Measurements from ENCODE around the gene KIF16B. TPM values are rescaled to one million over a fixed set of nuclear protein-coding genes. Genes with fewer than 3 reads are reported as not detected.

The KIF16B gene
- total RNA-seq, 1 experiment from 2014 or later, result 12.7 TPM

- ChIA-PET POLR2A (ENCODE audit: unreplicated experiment) (no interaction called here), CTCF (no interaction called here)
- no peak for ATAC-seq
- H3K9me2 ChIP-seq (replicated peaks; ENCODE audit: low read length), result no peaks in the 10 kb centered on the region
- no peaks in the 10 kb centered on the region for H3F3A ChIP-seq (ENCODE audit: low read length, unreplicated experiment)
- H3K9ac ChIP-seq (ENCODE audit: low read length), result no peak overlapping the region
- no peaks in the 10 kb centered on the region for H4K20me1 ChIP-seq (ENCODE audit: low read length)
- H3K27me3 ChIP-seq (ENCODE audit: low read length), result no peaks in the 10 kb centered on the region
- H3K4me1 ChIP-seq (ENCODE audit: insufficient read depth, low read length), result peaks cover 13% of the 10 kb centered on the region
- no peaks in the 10 kb centered on the region for H3K36me3 ChIP-seq (ENCODE audit: low read depth, low read length)
- no peak for DNase-seq
- intact Hi-C loops (cut with micrococcal nuclease), result no loop called here
- H3K27ac ChIP-seq (ENCODE audit: low read length), result no peak overlapping the region
- no peaks in the 10 kb centered on the region for H3K9me3 ChIP-seq (ENCODE audit: low read length)
- H3K79me2 ChIP-seq (ENCODE audit: low read length), result no peaks in the 10 kb centered on the region
- H3K4me2 ChIP-seq (ENCODE audit: low read length), result no peak overlapping the region
- TF ChIP-seq EZH2phosphoT487 (IDR thresholded peaks at IDR 0.05; ENCODE audit: borderline replicate concordance, low read length) (no peak), EZH2 (IDR thresholded peaks at IDR 0.05; ENCODE audit: low read length, unreplicated experiment) (no peak)
- TF ChIP-seq, protein P1, sequence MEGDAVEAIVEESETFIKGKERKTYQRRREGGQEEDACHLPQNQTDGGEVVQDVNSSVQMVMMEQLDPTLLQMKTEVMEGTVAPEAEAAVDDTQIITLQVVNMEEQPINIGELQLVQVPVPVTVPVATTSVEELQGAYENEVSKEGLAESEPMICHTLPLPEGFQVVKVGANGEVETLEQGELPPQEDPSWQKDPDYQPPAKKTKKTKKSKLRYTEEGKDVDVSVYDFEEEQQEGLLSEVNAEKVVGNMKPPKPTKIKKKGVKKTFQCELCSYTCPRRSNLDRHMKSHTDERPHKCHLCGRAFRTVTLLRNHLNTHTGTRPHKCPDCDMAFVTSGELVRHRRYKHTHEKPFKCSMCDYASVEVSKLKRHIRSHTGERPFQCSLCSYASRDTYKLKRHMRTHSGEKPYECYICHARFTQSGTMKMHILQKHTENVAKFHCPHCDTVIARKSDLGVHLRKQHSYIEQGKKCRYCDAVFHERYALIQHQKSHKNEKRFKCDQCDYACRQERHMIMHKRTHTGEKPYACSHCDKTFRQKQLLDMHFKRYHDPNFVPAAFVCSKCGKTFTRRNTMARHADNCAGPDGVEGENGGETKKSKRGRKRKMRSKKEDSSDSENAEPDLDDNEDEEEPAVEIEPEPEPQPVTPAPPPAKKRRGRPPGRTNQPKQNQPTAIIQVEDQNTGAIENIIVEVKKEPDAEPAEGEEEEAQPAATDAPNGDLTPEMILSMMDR (conservative IDR thresholded peaks at IDR 0.05; ENCODE audit: low read depth, low read length), result no peak
- no peak overlapping the region for H2AFZ ChIP-seq (ENCODE audit: low read length)
- no TSS peak for BruUV-seq (replicated peaks)
- no peak overlapping the region for H3K4me3 ChIP-seq (ENCODE audit: low read length)
Observed at GRCh38 chr20:16405254-16405653, 168.0 kb downstream of the KIF16B start.

DNA sequence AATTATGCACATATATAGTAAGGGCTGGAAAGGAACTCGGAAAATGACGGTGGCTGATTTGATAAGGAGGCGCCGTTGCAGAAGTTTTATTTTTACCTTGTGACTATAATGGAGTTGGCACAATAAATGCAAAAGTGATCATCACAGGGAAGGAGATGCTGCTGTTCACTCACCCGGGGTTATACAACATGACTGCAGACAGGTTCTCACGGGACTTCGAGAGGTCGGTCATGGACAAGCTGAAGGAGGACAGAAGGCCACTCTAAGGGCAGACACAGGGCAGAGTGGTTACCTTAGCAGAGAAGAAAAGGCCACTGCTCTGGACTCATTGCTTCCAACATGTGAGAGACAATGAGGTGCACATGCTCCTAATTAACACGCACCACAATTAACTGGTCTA lies 168.6 kb downstream of the KIF16B start:
- Histone ChIP-seq H3K4me3 (ENCODE audit: low read length) (no peak overlapping the region), H3K4me2 (ENCODE audit: low read length) (no peak overlapping the region), H3K36me3 (ENCODE audit: low read depth, low read length) (no peaks in the 10 kb centered on the region), H3K4me1 (ENCODE audit: insufficient read depth, low read length) (peaks cover 13% of the 10 kb centered on the region), H3K79me2 (ENCODE audit: low read length) (no peaks in the 10 kb centered on the region), H3K9ac (ENCODE audit: low read length) (no peak overlapping the region), H3K9me2 (replicated peaks; ENCODE audit: low read length) (no peaks in the 10 kb centered on the region), H2AFZ (ENCODE audit: low read length) (no peak overlapping the region), H3F3A (ENCODE audit: low read length, unreplicated experiment) (no peaks in the 10 kb centered on the region), H4K20me1 (ENCODE audit: low read length) (no peaks in the 10 kb centered on the region), H3K27ac (ENCODE audit: low read length) (no peak overlapping the region), H3K9me3 (ENCODE audit: low read length) (no peaks in the 10 kb centered on the region), H3K27me3 (ENCODE audit: low read length) (no peaks in the 10 kb centered on the region)
- ChIA-PET CTCF (no interaction called here), POLR2A (ENCODE audit: unreplicated experiment) (no interaction called here)
- ATAC-seq (no peak), DNase-seq (no peak)
- TF ChIP-seq EZH2phosphoT487 (IDR thresholded peaks at IDR 0.05; ENCODE audit: borderline replicate concordance, low read length) (no peak), EZH2 (IDR thresholded peaks at IDR 0.05; ENCODE audit: low read length, unreplicated experiment) (no peak)
- TF ChIP-seq, protein P1 (conservative IDR thresholded peaks at IDR 0.05; ENCODE audit: low read depth, low read length), result no peak; the same call in 1 of the 2 replicates
- BruUV-seq (replicated peaks), result no TSS peak
- intact Hi-C loops (cut with micrococcal nuclease), result no loop called here

DNA sequence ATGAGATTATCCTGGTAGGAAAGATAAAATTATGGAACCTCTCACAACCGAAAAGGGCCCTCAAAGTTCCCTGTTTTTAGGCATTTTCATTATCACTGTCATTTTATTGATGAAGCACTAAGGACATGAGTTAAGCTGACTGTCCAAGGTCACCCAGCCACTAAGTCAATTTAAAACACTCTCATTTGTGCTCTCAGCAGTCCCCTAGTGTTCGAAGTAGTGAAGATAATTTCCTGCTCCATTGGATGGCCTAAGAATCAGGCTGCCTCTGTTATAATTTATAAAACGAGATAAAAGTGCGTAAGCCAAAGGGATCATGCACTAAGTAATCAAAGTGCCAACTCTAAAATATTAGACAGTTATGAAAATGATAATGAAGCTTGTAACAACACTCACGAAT lies 169.1 kb downstream of the KIF16B start:
- Histone ChIP-seq H3K4me3 (ENCODE audit: low read length) (no peak overlapping the region), H3K27me3 (ENCODE audit: low read length) (no peaks in the 10 kb centered on the region), H3K9me2 (replicated peaks; ENCODE audit: low read length) (no peaks in the 10 kb centered on the region), H3K4me1 (ENCODE audit: insufficient read depth, low read length) (peaks cover 13% of the 10 kb centered on the region), H3K9me3 (ENCODE audit: low read length) (no peaks in the 10 kb centered on the region), H3K79me2 (ENCODE audit: low read length) (no peaks in the 10 kb centered on the region), H3K9ac (ENCODE audit: low read length) (no peak overlapping the region), H2AFZ (ENCODE audit: low read length) (no peak overlapping the region), H3K36me3 (ENCODE audit: low read depth, low read length) (no peaks in the 10 kb centered on the region), H3K4me2 (ENCODE audit: low read length) (no peak overlapping the region), H3K27ac (ENCODE audit: low read length) (no peak overlapping the region), H3F3A (ENCODE audit: low read length, unreplicated experiment) (no peaks in the 10 kb centered on the region), H4K20me1 (ENCODE audit: low read length) (no peaks in the 10 kb centered on the region)
- ChIA-PET POLR2A (ENCODE audit: unreplicated experiment) (no interaction called here), CTCF (no interaction called here)
- TF ChIP-seq, protein P1 (conservative IDR thresholded peaks at IDR 0.05; ENCODE audit: low read depth, low read length), result peak; percentile 31; the same call in 1 of the 2 replicates
- no peak for TF ChIP-seq EZH2 (IDR thresholded peaks at IDR 0.05; ENCODE audit: low read length, unreplicated experiment)
- TF ChIP-seq EZH2phosphoT487 (IDR thresholded peaks at IDR 0.05; ENCODE audit: borderline replicate concordance, low read length), result no peak
- ATAC-seq (no peak), DNase-seq (no peak)
- no TSS peak for BruUV-seq (replicated peaks)
- intact Hi-C loops (cut with micrococcal nuclease), result no loop called here

All from PC-3 (cell line).